ENCODE measurements around the gene NPAS3.

DNA sequence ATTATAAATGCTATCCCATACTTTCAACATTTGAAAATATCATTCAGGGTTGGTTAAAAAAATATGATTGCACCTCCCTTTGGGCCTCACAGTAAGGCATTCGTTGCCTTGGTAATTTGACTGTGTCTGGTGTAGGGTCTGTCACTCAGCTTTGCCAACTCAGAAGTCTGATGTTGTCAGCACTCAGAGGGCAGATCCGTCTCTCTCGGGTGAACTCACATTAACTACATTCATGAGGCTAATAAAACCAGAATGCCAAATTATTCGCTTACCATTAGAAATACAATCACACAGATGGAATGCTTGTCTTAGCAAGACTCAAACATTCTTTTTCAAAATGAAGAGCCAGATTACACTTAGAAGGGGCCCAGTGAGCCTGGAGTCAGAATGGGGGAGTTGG is 53.0 kb downstream of the NPAS3 start:
- TF ChIP-seq, protein P1, sequence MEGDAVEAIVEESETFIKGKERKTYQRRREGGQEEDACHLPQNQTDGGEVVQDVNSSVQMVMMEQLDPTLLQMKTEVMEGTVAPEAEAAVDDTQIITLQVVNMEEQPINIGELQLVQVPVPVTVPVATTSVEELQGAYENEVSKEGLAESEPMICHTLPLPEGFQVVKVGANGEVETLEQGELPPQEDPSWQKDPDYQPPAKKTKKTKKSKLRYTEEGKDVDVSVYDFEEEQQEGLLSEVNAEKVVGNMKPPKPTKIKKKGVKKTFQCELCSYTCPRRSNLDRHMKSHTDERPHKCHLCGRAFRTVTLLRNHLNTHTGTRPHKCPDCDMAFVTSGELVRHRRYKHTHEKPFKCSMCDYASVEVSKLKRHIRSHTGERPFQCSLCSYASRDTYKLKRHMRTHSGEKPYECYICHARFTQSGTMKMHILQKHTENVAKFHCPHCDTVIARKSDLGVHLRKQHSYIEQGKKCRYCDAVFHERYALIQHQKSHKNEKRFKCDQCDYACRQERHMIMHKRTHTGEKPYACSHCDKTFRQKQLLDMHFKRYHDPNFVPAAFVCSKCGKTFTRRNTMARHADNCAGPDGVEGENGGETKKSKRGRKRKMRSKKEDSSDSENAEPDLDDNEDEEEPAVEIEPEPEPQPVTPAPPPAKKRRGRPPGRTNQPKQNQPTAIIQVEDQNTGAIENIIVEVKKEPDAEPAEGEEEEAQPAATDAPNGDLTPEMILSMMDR (IDR thresholded peaks at IDR 0.05; ENCODE audit: low read depth, low read length, missing input control), result no peak
- TF ChIP-seq TAF1 (conservative IDR thresholded peaks at IDR 0.05) (no peak), HNF4G (IDR thresholded peaks at IDR 0.05) (no peak)
- TF ChIP-seq, protein P2, sequence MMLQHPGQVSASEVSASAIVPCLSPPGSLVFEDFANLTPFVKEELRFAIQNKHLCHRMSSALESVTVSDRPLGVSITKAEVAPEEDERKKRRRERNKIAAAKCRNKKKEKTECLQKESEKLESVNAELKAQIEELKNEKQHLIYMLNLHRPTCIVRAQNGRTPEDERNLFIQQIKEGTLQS (IDR thresholded peaks at IDR 0.05), result no peak
- TF ChIP-seq, protein P3, sequence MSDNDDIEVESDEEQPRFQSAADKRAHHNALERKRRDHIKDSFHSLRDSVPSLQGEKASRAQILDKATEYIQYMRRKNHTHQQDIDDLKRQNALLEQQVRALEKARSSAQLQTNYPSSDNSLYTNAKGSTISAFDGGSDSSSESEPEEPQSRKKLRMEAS (IDR thresholded peaks at IDR 0.05), result no peak

All from liver (tissue), 3 donors.